GM21717 (cell line): ENCODE data around the gene RAP1GAP.

Experiments used
- ATAC-seq: cut with Tn5 transposase; IDR thresholded peaks from one replicate; pipeline ENCODE4 v1.9.1; 2021; ENCODE audit warnings: mild to moderate bottlenecking, moderate library complexity; ENCODE audit not compliant: unreplicated experiment

The RAP1GAP gene

GRCh38 chr1:21663248-21663950, 5.8 kb downstream of the RAP1GAP start:
- no peak for ATAC-seq

- ATAC-seq, result no peak
Measured at GRCh38 chr1:21662426-21663247, 6.5 kb downstream of the RAP1GAP start.

- no peak for ATAC-seq
Measured at GRCh38 chr1:21661886-21662285, 7.3 kb downstream of the RAP1GAP start.

- no peak for ATAC-seq
Measured at GRCh38 chr1:21659924-21660326, 9.2 kb downstream of the RAP1GAP start.

- ATAC-seq, result no peak
Measured at GRCh38 chr1:21659099-21659923, 9.8 kb downstream of the RAP1GAP start.

GRCh38 chr1:21657456-21658190, 11.5 kb downstream of the RAP1GAP start:
- ATAC-seq, result no peak

- ATAC-seq, result no peak
Measured at GRCh38 chr1:21655748-21656147, 13.4 kb downstream of the RAP1GAP start.

- no peak for ATAC-seq
Measured at GRCh38 chr1:21655259-21655658, 13.9 kb downstream of the RAP1GAP start.

GRCh38 chr1:21654209-21654608, 14.9 kb downstream of the RAP1GAP start:
- no peak for ATAC-seq

- no peak for ATAC-seq
Measured at GRCh38 chr1:21653744-21654100, 15.4 kb downstream of the RAP1GAP start.

- ATAC-seq, result no peak
Measured at GRCh38 chr1:21652937-21653743, 16.0 kb downstream of the RAP1GAP start.

- ATAC-seq, result no peak
Measured at GRCh38 chr1:21652101-21652936, 16.8 kb downstream of the RAP1GAP start.

- no peak for ATAC-seq
Measured at GRCh38 chr1:21651214-21652042, 17.7 kb downstream of the RAP1GAP start.

GRCh38 chr1:21650400-21650799, 18.8 kb downstream of the RAP1GAP start:
- no peak for ATAC-seq

- ATAC-seq, result no peak
Measured at GRCh38 chr1:21649315-21649714, 19.8 kb downstream of the RAP1GAP start.

- ATAC-seq, result no peak
Measured at GRCh38 chr1:21648791-21649190, 20.4 kb downstream of the RAP1GAP start.

- no peak for ATAC-seq
Measured at GRCh38 chr1:21648352-21648730, 20.8 kb downstream of the RAP1GAP start.
